CD4-positive, alpha-beta T cell treated with Interleukin-15 for 1 hour (primary cell): Measurements from ENCODE around the gene ANKHD1.

Experiments used
- DNase-seq: peaks from one replicate; pipeline ENCODE4 v3.0.0-alpha.2; 2020

ANKHD1 gene

GRCh38 chr5:140546851-140547507 lies 145.3 kb downstream of the ANKHD1 start:
- no peak for DNase-seq

GRCh38 chr5:140547508-140548299 lies 146.1 kb downstream of the ANKHD1 start, which contains the start of gene EIF4EBP3:
EIF4EBP3 (plus strand) TSS chr5:140547662; CDS start chr5:140547738, 76 bp downstream.
- DNase-seq, result peak; percentile 90

- no peak for DNase-seq
These were observed 146.7 kb downstream of the ANKHD1 start for GRCh38 chr5:140548300-140548688.

- DNase-seq, result no peak
These were observed 147.2 kb downstream of the ANKHD1 start for GRCh38 chr5:140548791-140549190.

- DNase-seq, result peak; percentile 59
These were observed 147.9 kb downstream of the ANKHD1 start for GRCh38 chr5:140549237-140550144.

GRCh38 chr5:140550147-140551079 lies 148.8 kb downstream of the ANKHD1 start:
- no peak for DNase-seq

- DNase-seq, result no peak
These were observed 150.2 kb downstream of the ANKHD1 start for GRCh38 chr5:140551872-140552271.

- no peak for DNase-seq
These were observed 152.0 kb downstream of the ANKHD1 start for GRCh38 chr5:140553657-140554056.

GRCh38 chr5:140554454-140554853 lies 152.8 kb downstream of the ANKHD1 start:
- no peak for DNase-seq

GRCh38 chr5:140555747-140556312 lies 154.2 kb downstream of the ANKHD1 start:
- DNase-seq, result no peak

- peak; percentile 33 for DNase-seq
These were observed 154.8 kb downstream of the ANKHD1 start for GRCh38 chr5:140556438-140556837.

- peak; percentile 89 for DNase-seq
These were observed 155.6 kb downstream of the ANKHD1 start, which contains the start of gene SRA1 for GRCh38 chr5:140557136-140557805. SRA1 (minus strand) TSS chr5:140557473; CDS start chr5:140557452, 21 bp downstream.

GRCh38 chr5:140557965-140558364 lies 156.3 kb downstream of the ANKHD1 start:
- no peak for DNase-seq

- DNase-seq, result no peak
These were observed 156.9 kb downstream of the ANKHD1 start for GRCh38 chr5:140558542-140558941.

GRCh38 chr5:140560227-140560626 lies 158.6 kb downstream of the ANKHD1 start:
- no peak for DNase-seq

- DNase-seq, result no peak
These were observed 160.3 kb downstream of the ANKHD1 start for GRCh38 chr5:140561753-140562523.

GRCh38 chr5:140563596-140563995 lies 162.0 kb downstream of the ANKHD1 start:
- no peak for DNase-seq

- peak; percentile 99 for DNase-seq
These were observed 162.8 kb downstream of the ANKHD1 start, which contains the start of the genes APBB3 and SLC35A4 for GRCh38 chr5:140564196-140565023. APBB3 (minus strand) TSS chr5:140564598; CDS start chr5:140564245, 353 bp downstream. SLC35A4 (plus strand) TSS chr5:140564828; CDS start chr5:140567170, 2,342 bp downstream.
